HG02884 (cell line): ENCODE data around the gene PASD1.
"Not testable (repeated sequence)": the region's sequence is repeated elsewhere in the genome, so short reads cannot be mapped to it uniquely, and the experiment has no call there.

ENCODE experiments used
- ATAC-seq: cut with Tn5 transposase; IDR thresholded peaks from one replicate; pipeline ENCODE4 v1.9.1; 2021; ENCODE audit warnings: mild to moderate bottlenecking, moderate library complexity; ENCODE audit not compliant: unreplicated experiment

PASD1 gene, protein sequence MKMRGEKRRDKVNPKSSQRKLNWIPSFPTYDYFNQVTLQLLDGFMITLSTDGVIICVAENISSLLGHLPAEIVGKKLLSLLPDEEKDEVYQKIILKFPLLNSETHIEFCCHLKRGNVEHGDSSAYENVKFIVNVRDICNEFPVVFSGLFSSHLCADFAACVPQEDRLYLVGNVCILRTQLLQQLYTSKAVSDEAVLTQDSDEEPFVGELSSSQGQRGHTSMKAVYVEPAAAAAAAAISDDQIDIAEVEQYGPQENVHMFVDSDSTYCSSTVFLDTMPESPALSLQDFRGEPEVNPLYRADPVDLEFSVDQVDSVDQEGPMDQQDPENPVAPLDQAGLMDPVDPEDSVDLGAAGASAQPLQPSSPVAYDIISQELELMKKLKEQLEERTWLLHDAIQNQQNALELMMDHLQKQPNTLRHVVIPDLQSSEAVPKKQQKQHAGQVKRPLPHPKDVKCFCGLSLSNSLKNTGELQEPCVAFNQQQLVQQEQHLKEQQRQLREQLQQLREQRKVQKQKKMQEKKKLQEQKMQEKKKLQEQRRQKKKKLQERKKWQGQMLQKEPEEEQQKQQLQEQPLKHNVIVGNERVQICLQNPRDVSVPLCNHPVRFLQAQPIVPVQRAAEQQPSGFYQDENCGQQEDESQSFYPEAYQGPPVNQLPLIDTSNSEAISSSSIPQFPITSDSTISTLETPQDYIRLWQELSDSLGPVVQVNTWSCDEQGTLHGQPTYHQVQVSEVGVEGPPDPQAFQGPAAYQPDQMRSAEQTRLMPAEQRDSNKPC

DNA sequence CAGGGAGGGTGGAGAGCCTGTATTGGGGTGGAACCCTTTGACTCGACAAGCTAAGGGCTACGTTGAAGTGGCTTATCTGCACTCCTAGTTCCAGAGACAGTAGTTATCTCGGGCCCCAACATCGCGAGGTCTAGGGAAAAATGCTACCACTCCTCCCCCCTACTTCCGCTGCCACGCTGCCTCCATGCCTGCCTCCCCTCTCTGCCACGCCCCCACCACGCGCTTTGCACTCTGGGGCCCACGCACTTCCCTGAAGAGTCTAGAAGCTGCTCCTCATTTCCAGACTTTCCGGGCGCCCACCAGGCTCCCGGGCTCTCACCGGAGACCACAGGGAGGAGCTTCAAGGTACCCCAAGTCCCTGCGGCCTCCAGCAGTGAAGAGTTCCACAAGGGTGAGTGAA lies at the start of gene PASD1:
TSS of gene PASD1 (plus strand) at position 227 of the 400 bp plus-strand sequence. CDS start 37,879 bp downstream, outside the sequence.
- ATAC-seq: no peak

DNA sequence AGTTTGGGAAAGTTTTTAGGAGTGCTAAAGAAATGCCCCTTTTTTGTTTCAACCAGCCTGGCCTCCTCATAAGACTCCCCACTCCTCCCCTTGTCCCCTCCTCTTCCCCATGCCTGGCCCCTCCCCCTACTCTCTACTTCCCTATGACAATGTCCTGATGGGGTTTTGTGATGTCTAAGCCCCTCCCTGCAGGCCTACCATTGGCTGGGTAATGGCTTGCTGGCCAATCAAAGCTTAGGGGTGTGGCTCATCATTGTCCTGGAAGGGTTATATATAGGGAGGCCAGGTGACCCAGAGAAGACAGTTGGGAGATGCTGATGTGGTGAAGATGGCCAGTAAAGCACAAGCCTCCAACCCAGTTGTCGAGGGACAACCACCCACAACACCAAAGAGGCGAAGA lies 48.2 kb upstream of the PASD1 start:
- no peak for ATAC-seq

DNA sequence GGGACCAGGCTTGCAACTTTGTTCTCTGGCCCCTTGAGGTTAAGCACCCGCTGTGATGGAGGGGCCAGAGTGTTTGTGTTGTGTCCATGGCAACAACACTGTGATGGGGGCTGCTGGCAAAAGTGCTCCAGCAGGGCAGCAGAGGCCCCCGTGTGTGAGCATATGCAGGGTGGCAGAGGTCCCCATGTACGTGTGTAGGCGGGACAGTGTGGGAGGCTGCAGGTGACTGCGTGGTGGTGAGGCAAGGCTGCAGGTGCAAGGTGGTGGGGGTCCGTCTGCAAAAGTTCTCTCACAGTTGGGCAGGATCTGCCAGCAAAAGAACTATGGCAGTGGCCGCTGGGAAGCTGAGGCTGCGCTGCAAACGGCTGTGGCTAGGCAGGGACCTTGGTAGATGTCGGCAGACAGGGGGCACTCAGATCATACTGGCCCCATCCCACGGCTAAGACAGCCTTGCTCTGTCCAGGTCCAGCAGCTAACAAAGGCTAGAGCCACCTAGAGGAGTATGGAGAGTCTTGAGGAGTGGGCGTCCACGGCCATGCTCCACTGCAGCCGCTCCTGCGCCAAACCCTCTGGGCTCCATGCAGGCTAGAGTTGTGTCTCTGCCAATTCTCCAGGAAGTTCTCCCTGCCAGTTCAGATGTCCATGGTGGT lies 46.8 kb upstream of the PASD1 start:
- no peak for ATAC-seq

DNA sequence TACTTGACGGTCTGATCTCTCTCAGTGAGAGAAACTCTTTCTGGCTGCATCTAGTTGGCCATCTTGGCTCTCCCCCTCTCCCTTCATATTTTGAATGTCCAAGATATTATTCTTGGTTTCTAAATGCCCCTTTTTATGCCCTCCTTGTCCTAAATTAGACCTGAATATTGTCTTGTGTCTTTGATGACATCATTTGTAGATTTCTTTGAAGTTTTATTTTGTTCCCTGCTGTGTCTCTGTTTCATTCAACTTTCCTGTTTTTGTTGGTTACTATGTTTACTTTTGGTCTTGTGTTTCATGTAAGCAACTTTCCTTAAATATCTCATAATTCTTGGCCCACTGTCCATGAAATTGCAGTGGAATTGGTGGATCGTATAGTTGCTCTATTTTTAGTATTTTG lies 46.1 kb upstream of the PASD1 start:
- ATAC-seq: no peak

DNA sequence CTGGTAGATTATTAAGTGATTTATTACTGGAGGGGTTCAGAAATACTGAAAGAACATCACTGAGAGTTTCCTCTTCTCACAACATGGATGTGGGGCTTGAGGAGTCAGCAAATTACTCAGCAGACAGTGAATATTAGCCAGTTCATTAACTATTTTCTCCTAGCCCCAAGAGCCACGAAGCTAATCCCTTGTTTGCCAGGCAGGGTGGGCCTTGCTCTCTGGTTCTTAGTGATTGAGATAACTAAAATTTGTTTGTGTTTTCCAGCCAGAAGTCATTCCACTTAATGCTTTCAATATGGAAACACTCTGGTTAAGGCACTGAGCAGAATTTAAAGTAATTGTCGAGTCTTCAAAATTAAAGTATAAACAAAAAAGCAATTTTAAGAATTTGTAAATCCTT lies 40.1 kb upstream of the PASD1 start:
- ATAC-seq: no peak

DNA sequence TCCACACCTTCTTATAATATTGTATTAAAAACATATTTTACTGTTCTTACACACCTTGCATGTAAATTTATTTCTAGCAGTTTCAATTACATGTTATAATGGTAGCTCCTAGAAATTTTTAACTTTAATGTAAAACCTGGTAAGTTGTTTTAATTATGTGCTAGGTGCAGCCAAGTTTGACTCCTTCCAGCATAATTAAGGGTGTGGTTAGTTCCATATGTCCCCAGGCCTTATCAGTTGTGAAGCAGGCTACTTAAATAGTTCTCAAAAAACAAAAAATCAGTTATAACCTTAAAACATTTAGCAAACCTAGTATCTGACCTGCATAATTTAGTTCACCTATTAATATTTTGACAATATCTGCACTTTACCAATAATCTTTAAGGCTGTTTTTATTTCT lies 26.9 kb upstream of the PASD1 start:
- ATAC-seq: no peak

GRCh38 chrX:151537572-151537971 lies 25.9 kb upstream of the PASD1 start:
- ATAC-seq: no peak

- no peak for ATAC-seq
Observed at GRCh38 chrX:151538190-151539122, 25.0 kb upstream of the PASD1 start.

GRCh38 chrX:151543706-151544105 lies 19.8 kb upstream of the PASD1 start:
- ATAC-seq: no peak

GRCh38 chrX:151546226-151546625 lies 17.2 kb upstream of the PASD1 start:
- ATAC-seq: not testable (repeated sequence)

- not testable (repeated sequence) for ATAC-seq
Observed at GRCh38 chrX:151551176-151551575, 12.3 kb upstream of the PASD1 start.

- ATAC-seq: no peak
Observed at GRCh38 chrX:151552743-151553142, 10.7 kb upstream of the PASD1 start.

DNA sequence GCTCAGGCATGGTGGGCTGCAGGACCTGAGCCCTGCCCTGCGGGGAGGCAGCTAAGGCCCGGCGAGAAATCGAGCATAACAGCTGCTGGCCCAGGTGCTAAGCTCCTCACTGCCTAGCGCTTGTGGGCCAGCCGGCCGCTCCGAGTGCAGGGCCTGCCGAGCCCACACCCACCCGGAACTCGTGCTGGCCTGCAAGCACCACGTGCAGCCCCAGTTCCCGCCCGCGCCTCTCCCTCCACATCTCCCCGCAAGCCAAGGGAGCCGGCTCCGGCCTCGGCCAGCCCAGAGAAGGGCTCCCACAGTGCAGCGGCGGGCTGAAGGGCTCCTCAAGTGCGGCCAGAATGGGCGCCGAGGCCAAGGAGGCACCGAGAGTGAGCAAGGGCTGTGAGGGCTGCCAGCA lies 8.2 kb upstream of the PASD1 start:
- not testable (repeated sequence) for ATAC-seq

DNA sequence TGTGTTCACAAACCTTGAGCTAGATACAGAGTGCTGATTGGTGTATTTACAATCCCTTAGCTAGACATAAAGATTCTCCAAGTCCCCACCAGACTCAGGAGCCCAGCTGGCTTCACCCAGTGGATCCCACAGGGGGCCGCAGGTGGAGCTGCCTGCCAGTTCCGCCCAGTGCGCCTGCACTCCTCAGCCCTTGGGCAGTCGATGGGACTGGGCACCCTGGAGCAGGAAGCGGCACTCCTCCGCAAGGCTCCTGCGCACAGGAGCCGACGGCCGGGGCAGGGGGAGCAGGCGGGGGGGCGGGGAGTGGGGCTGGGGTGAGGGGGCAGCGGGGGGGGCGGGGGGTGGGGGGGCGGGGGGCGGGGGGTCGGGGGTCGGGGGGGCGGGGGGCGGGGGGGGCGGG lies 990 bp upstream of the PASD1 start:
- not testable (repeated sequence) for ATAC-seq

- not testable (repeated sequence) for ATAC-seq
Observed at GRCh38 chrX:151563003-151563402, 472 bp upstream of the PASD1 start.

GRCh38 chrX:151564035-151564434 lies 560 bp downstream of the PASD1 start:
- ATAC-seq: no peak

- not testable (repeated sequence) for ATAC-seq
Observed at GRCh38 chrX:151566872-151567271, 3.4 kb downstream of the PASD1 start.

DNA sequence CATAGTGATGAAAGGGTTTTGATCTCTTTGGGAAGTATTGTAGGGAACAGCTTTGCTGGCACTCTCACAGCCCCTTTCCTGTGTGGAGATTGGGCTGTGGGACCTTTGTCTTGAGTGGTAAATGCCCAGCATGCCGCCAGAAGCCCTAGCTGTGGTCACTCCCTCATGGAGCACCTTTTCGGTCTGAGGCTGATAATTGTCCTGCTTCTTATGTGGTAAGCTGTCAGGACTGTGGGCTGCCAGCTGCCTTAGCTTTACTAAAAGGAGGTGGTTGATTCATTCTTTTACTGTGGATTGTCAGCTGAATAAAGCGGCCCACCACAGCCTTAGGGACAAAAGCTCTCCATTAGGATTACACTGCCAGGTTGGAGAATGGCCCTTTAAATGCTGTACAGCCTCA lies 7.1 kb downstream of the PASD1 start:
- ATAC-seq: no peak

- not testable (repeated sequence) for ATAC-seq
Observed at GRCh38 chrX:151593384-151593783, 29.9 kb downstream of the PASD1 start.

DNA sequence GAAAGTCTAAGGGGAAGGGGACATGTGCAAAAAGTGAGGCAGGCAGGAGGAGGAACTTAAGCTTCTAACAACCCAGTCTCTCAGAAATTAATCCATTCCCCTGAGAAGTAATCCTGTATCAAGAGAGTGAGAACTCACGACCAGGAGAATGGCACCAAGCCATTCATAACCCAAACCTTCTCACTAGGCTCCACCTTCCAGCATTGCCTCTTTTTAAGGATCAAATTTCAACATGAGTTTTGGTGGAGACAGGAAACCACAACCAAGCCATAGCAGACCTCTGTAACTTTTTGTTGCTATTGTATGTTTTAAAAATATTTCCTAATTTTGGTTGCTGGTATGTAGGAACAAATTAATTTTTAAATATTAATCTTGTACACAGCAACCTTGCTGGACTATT lies 32.8 kb downstream of the PASD1 start:
- no peak for ATAC-seq
